Glutamatergic neuron (in vitro differentiated cells): Measurements from ENCODE around the gene MRFAP1L1. TPM values are rescaled to one million over a fixed set of nuclear protein-coding genes. Genes with fewer than 3 reads are reported as not detected.

Experiments used
- DNase-seq: peaks from one replicate; pipeline ENCODE4 v3.0.0; 2022
- H3K27ac Mint-ChIP-seq: one replicate; pipeline ENCODE4 v1.8.0; 2020; ENCODE audit warnings: mild to moderate bottlenecking, mixed read lengths, inconsistent platforms; ENCODE audit not compliant: unreplicated experiment
- H3K27me3 Mint-ChIP-seq: one replicate; pipeline ENCODE4 v1.8.0; 2020; ENCODE audit warnings: mild to moderate bottlenecking, moderate library complexity, mixed read lengths, inconsistent platforms; ENCODE audit not compliant: unreplicated experiment
- H3K36me3 Mint-ChIP-seq: one replicate; pipeline ENCODE4 v1.8.0; 2020; ENCODE audit warnings: mild to moderate bottlenecking, mixed read lengths, inconsistent platforms; ENCODE audit not compliant: unreplicated experiment
- H3K4me1 Mint-ChIP-seq: one replicate; pipeline ENCODE4 v1.8.0; 2020; ENCODE audit warnings: mild to moderate bottlenecking, low read depth, mixed read lengths, inconsistent platforms; ENCODE audit not compliant: unreplicated experiment
- H3K4me3 Mint-ChIP-seq: one replicate; pipeline ENCODE4 v1.8.0; 2020; ENCODE audit warnings: mild to moderate bottlenecking, mixed read lengths, inconsistent platforms; ENCODE audit not compliant: unreplicated experiment
- H3K9me3 Mint-ChIP-seq: one replicate; pipeline ENCODE4 v1.8.0; 2020; ENCODE audit warnings: mild to moderate bottlenecking, moderate library complexity, mixed read lengths, inconsistent platforms; ENCODE audit not compliant: unreplicated experiment
- CTCF ChIP-seq: fragments of 200-600 bp; sonication (generic); IDR thresholded peaks from one replicate; pipeline ENCODE4 v1.5.0; 2021; ENCODE audit not compliant: partially characterized antibody, unreplicated experiment
- total RNA-seq: library from RNA; stranded (reverse); fragmentation: NEBNext Ultra II Directional; extraction: Animal tissue kit (Norgen Biotek cat#: 25700); gene quantifications from one replicate; pipeline ENCODE4 v1.2.1, GENCODE V29; 2021; ENCODE audit not compliant: unreplicated experiment

The MRFAP1L1 gene
- total RNA-seq, 1 donor from 2014 or later, result 66.1 TPM

GRCh38 chr4:6754481-6755087, 44.9 kb upstream of the MRFAP1L1 start:
- Mint-ChIP-seq H3K27me3 (no peaks in the 10 kb centered on the region), H3K36me3 (no peaks in the 10 kb centered on the region), H3K4me3 (no peak overlapping the region), H3K9me3 (peaks cover 3% of the 10 kb centered on the region), H3K4me1 (peaks cover 5% of the 10 kb centered on the region), H3K27ac (no peak overlapping the region)
- no peak for DNase-seq
- TF ChIP-seq CTCF, result no peak

GRCh38 chr4:6753891-6754290, 44.2 kb upstream of the MRFAP1L1 start:
- no peaks in the 10 kb centered on the region for H3K27me3 Mint-ChIP-seq
- no peaks in the 10 kb centered on the region for H3K36me3 Mint-ChIP-seq
- DNase-seq, result no peak
- no peak for TF ChIP-seq CTCF
- peaks cover 5% of the 10 kb centered on the region for H3K4me1 Mint-ChIP-seq
- no peak overlapping the region for H3K4me3 Mint-ChIP-seq
- H3K9me3 Mint-ChIP-seq, result peaks cover 3% of the 10 kb centered on the region
- no peak overlapping the region for H3K27ac Mint-ChIP-seq

GRCh38 chr4:6753103-6753560, 43.5 kb upstream of the MRFAP1L1 start:
- no peak overlapping the region for H3K4me3 Mint-ChIP-seq

GRCh38 chr4:6752486-6752829, 42.8 kb upstream of the MRFAP1L1 start:
- Mint-ChIP-seq H3K27me3 (no peaks in the 10 kb centered on the region), H3K4me3 (no peak overlapping the region), H3K4me1 (peaks cover 3% of the 10 kb centered on the region), H3K27ac (peak overlapping the region; percentile 57), H3K36me3 (no peaks in the 10 kb centered on the region), H3K9me3 (peaks cover 4% of the 10 kb centered on the region)
- DNase-seq, result no peak
- no peak for TF ChIP-seq CTCF

More at GRCh38 chr4:6753103-6753560, 43.5 kb upstream of the MRFAP1L1 start:
- DNase-seq, result no peak
- no peak overlapping the region for H3K27ac Mint-ChIP-seq
- no peak for TF ChIP-seq CTCF
- H3K27me3 Mint-ChIP-seq, result no peaks in the 10 kb centered on the region
- H3K4me1 Mint-ChIP-seq, result peaks cover 3% of the 10 kb centered on the region
- peaks cover 3% of the 10 kb centered on the region for H3K9me3 Mint-ChIP-seq
- no peaks in the 10 kb centered on the region for H3K36me3 Mint-ChIP-seq

GRCh38 chr4:6751611-6752485, 42.2 kb upstream of the MRFAP1L1 start:
- Mint-ChIP-seq H3K9me3 (peaks cover 5% of the 10 kb centered on the region), H3K36me3 (no peaks in the 10 kb centered on the region)

More at GRCh38 chr4:6751611-6752485, 42.2 kb upstream of the MRFAP1L1 start:
- TF ChIP-seq CTCF, result no peak
- DNase-seq, result no peak
- Mint-ChIP-seq H3K4me3 (no peak overlapping the region), H3K4me1 (peaks cover 3% of the 10 kb centered on the region), H3K27me3 (no peaks in the 10 kb centered on the region), H3K27ac (peak overlapping the region; percentile 57)
